ENCODE data around the gene SKIDA1.

The SKIDA1 gene

DNA sequence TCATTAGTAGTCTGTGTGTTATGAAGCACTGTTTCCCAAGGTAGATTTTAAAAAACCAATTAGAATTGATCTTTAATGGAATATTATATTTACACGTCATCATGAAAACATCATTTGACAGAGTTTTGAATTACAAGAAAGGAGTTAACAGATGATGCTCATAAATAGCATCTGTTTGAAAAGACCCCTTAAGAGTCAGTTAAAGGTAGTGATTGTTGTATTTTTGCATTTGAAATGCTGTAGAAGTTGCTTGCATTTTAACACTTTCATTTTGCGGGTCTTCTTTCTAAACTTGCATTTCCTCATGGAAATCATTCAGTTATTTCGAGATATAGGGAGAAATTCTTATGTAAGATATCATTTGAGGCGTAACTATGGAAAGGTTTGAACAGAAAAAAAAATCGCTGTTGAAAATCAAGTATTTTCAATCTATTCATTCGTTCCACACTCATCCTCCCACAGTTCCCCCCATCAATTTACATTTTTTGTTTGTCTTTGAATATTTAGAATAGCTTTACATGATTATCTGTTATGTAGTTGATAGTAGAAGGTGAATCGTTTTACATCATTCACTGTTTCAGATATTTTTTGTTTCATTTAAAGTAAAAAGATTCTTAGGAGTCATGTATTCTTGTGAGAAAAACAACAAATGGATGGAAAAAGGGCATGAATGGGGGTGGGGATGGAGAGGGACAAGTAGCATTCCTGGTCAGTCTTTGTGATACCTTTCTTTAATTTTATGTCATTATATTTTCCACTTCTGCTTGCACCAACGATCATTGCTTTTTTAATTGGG lies 3.0 kb upstream of the SKIDA1 start:
- TF ChIP-seq, protein P1, sequence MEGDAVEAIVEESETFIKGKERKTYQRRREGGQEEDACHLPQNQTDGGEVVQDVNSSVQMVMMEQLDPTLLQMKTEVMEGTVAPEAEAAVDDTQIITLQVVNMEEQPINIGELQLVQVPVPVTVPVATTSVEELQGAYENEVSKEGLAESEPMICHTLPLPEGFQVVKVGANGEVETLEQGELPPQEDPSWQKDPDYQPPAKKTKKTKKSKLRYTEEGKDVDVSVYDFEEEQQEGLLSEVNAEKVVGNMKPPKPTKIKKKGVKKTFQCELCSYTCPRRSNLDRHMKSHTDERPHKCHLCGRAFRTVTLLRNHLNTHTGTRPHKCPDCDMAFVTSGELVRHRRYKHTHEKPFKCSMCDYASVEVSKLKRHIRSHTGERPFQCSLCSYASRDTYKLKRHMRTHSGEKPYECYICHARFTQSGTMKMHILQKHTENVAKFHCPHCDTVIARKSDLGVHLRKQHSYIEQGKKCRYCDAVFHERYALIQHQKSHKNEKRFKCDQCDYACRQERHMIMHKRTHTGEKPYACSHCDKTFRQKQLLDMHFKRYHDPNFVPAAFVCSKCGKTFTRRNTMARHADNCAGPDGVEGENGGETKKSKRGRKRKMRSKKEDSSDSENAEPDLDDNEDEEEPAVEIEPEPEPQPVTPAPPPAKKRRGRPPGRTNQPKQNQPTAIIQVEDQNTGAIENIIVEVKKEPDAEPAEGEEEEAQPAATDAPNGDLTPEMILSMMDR (IDR thresholded peaks at IDR 0.05; ENCODE audit: low read depth, low read length, missing control alignments) = no peak
- peak overlapping the region; percentile 58 for H3K4me3 ChIP-seq (replicated peaks; ENCODE audit: low read depth, low read length)
- no peak for DNase-seq (ENCODE audit: extremely low read depth, low read depth)

DNA sequence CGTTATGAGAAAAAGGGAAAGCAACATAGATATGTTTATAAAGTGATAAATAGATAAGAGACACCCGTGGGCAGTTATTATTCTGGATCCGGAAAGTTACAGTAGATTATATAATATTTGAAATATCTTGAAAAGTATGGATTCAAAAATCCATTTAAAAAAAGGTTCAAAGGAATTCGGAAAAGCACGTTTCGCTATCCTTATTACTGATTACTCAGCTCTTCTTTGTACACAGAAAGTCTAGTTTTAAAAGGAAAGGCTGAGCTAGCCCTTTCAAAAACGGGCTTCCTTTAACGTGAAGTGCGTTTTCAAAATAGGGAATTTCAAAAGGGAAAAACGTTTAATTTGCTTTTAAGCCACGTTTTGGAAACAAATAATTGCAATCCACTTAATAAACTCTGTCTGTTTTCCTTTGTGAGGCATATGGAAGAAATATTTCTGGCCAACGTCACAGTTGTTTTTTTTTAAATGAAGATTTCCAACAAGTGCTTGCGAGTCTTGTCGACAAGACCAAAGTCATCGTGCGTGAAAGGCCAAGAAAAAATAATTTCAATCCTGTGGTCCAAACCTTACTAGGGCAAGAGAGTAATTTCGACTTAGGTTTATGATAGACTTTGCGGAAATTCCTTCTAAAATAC lies 2.2 kb upstream of the SKIDA1 start:
- H3K4me3 ChIP-seq (replicated peaks; ENCODE audit: low read depth, low read length) = peak overlapping the region; percentile 58
- TF ChIP-seq, protein P1 (IDR thresholded peaks at IDR 0.05; ENCODE audit: low read depth, low read length, missing control alignments) = no peak
- no peak for DNase-seq (ENCODE audit: extremely low read depth, low read depth)

DNA sequence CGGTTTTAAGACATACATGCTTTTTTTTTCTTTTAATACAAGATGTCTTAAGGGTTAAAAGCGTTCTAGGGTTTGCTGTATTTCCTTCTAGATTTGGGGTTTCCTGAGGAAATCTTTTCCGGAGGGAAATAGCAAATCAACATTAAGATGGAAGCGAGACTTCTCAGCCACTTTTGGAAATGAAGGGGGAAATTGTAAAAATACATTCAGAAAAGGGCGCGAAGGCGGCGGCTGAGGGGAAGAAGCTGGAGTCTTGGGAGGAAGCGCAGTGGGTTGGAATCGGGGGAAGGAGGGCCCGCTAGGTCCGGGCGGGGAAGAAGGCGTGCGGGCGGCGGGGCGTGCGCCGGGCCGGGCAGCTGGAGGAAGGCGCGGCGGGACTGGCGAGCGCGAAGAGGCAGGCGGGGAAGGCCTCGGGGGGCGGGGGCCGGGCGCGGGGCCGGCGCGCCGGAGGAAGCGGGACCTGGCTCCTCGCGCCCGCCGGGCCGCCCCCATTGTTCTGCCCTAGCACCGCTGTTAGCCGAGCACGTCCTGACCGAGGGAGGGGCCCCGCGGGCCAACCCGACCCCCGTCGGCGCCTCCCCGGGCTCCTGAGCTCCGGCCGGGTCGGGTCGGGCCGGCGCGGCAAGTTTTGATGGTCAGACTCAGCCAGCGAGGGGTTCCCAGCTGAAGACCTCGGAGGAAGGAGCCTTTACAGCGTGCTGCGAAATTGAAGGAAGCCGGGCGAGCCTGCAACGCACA lies 1.5 kb upstream of the SKIDA1 start:
- TF ChIP-seq, protein P1 (IDR thresholded peaks at IDR 0.05; ENCODE audit: low read depth, low read length, missing control alignments) = no peak
- no peak for DNase-seq (ENCODE audit: extremely low read depth, low read depth)
- peak overlapping the region; percentile 58 for H3K4me3 ChIP-seq (replicated peaks; ENCODE audit: low read depth, low read length)

DNA sequence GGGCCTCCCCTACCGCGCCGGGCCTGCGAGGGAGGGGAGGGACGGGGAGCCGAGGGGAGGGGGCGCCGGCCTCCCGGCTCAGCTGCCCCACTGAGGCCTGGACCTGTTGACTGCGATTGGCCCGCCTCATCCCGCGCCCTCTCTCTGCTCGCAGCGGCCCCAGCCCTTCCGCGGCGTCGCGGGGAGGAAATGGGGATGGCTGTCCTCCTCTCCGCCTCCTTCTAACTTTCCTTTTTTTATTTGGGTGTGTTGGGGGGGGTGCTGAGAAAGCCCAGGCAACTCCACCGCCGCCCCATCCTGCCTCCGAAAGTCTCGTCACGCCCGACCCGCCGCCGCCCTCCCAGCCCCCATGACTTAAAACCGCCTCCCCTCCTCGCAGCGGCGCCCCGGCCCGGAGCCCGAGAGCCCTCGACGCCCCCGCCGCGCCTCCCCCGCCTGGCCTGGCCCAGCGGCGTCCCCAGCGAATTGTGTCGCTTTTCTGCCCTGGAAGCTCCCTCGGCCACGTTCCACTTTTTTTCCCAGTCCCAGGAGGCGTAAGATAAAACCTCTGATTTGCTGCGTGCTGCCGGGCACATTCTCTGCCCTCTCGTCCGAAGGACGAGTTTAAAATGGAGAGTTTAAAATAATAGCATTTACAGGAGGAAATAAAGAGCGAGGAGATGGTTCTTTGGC lies 842 bp upstream of the SKIDA1 start:
- TF ChIP-seq, protein P1 (IDR thresholded peaks at IDR 0.05; ENCODE audit: low read depth, low read length, missing control alignments) = no peak
- no peak for DNase-seq (ENCODE audit: extremely low read depth, low read depth)
- peak overlapping the region; percentile 58 for H3K4me3 ChIP-seq (replicated peaks; ENCODE audit: low read depth, low read length)

DNA sequence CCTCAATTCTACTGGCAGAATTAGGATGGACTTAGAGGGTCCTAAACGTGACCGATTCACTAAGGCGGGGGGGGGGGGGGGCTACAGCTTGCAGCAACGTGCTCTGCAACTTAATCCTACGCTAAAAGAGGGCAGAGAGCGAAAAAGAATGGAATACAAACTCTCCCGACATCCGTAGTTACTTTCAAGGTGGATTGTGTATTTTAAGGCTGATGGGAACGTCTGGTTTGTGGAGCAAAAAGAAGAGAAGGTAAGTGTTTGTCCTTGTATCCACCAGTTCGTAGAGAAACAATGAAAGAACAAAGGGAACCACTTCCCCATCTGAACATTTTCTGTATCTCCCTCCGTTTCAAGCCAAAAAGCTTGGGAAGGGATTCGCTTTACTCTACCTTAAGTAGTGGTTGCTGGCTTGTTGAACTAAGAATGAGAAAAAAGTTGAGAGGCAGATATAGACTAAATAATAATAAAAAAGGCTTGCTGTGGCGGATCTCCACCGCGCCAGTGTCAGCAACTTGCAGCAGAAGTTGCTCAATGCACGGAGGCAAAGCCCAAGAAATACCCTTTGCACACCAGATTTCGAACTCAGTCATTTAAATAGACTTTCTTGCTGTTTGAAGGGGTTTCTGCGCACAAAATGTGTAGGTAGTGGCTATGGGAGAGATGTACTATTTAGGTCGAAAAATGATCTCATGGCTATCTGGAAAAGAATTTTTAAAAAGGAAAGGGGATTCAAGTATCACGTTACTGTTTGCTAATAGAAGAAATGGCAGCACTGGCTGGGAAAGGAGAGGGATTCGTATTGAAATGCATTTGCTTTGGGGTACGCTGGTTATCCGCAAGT lies 736 bp downstream of the SKIDA1 start:
- DNase-seq (ENCODE audit: extremely low read depth, low read depth) = no peak
- peak overlapping the region; percentile 58 for H3K4me3 ChIP-seq (replicated peaks; ENCODE audit: low read depth, low read length)
- TF ChIP-seq, protein P1 (IDR thresholded peaks at IDR 0.05; ENCODE audit: low read depth, low read length, missing control alignments) = no peak

DNA sequence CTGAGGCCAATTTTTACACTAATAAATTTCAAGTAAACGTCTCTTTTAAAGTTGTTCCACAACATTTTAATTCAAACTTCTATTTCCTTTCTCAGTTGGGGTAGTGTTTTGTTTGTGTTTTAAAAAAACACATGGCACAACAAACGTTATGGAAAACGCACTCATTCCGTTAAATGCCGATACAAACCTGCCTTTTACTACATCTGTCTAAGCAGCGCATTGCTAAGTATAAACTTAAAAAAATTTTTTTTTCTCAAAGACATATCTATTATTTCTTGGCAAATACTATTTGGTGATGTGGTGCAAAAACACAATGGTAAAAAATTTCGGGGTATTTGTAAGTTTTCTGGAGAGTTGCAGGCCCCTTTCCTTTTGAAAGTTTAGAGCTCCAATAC lies 1.4 kb downstream of the SKIDA1 start:
- TF ChIP-seq, protein P1 (IDR thresholded peaks at IDR 0.05; ENCODE audit: low read depth, low read length, missing control alignments) = no peak
- peak overlapping the region; percentile 58 for H3K4me3 ChIP-seq (replicated peaks; ENCODE audit: low read depth, low read length)
- no peak for DNase-seq (ENCODE audit: extremely low read depth, low read depth)
